H9 (cell line): Measurements from ENCODE around the gene PPARG. TPM values are rescaled to one million over a fixed set of nuclear protein-coding genes. Genes with fewer than 3 reads are reported as not detected.

Experiments
- DNase-seq: peaks from one replicate; pipeline ENCODE4 v3.0.0-alpha.2; 2017
- H2AFZ ChIP-seq: one replicate; pipeline ENCODE4 v1.6.1; 2013; ENCODE audit warnings: mild to moderate bottlenecking, low read length, control low read depth, moderate library complexity
- H2AK5ac ChIP-seq: 2 replicates; pipeline ENCODE4 v1.6.1; 2013; ENCODE audit warnings: low read length, control low read depth, mixed read lengths; ENCODE audit not compliant: insufficient read length
- H2BK120ac ChIP-seq: one replicate; pipeline ENCODE4 v1.6.1; 2013; ENCODE audit warnings: low read depth, mild to moderate bottlenecking, low read length, control low read depth, inconsistent platforms; ENCODE audit not compliant: poor library complexity, severe bottlenecking
- H2BK12ac ChIP-seq: 2 replicates; pipeline ENCODE4 v1.6.1; 2013; ENCODE audit warnings: low read length, control low read depth, mixed read lengths, low read depth; ENCODE audit not compliant: insufficient read length
- H2BK15ac ChIP-seq: 2 replicates; pipeline ENCODE4 v1.6.1; 2013; ENCODE audit warnings: low read depth, low read length, control low read depth
- H2BK20ac ChIP-seq: one replicate; pipeline ENCODE4 v1.6.1; 2013; ENCODE audit warnings: low read depth, mild to moderate bottlenecking, low read length, control low read depth, inconsistent platforms; ENCODE audit not compliant: poor library complexity, severe bottlenecking
- H2BK5ac ChIP-seq: 2 replicates; pipeline ENCODE4 v1.6.1; 2013; ENCODE audit warnings: low read length, control low read depth, mixed read lengths; ENCODE audit not compliant: insufficient read length
- H3K14ac ChIP-seq: 2 replicates; pipeline ENCODE4 v1.6.1; 2013; ENCODE audit warnings: low read length, control low read depth; ENCODE audit not compliant: insufficient read depth
- H3K18ac ChIP-seq: 2 replicates; pipeline ENCODE4 v1.6.1; 2013; ENCODE audit warnings: low read depth, mild to moderate bottlenecking, mixed read lengths, low read length, control low read depth; ENCODE audit not compliant: insufficient read length
- H3K23ac ChIP-seq: 2 replicates; pipeline ENCODE4 v1.6.1; 2013; ENCODE audit warnings: low read length, control low read depth, mixed read lengths, low read depth; ENCODE audit not compliant: insufficient read length
- H3K23me2 ChIP-seq: 2 replicates; pipeline ENCODE4 v1.6.1; 2013; ENCODE audit warnings: low read depth, mild to moderate bottlenecking, mixed read lengths, low read length, control low read depth; ENCODE audit not compliant: insufficient read length, poor library complexity, severe bottlenecking
- H3K27ac ChIP-seq: 2 replicates; pipeline ENCODE4 v1.5.1; 2013; ENCODE audit warnings: low read length, control low read depth, mixed read lengths, low read depth; ENCODE audit not compliant: insufficient read length
- H3K27me3 ChIP-seq: 2 replicates; pipeline ENCODE4 v1.6.1; 2013; ENCODE audit warnings: low read length, control low read depth, inconsistent platforms; ENCODE audit not compliant: insufficient read depth
- H3K4ac ChIP-seq: 2 replicates; pipeline ENCODE4 v1.6.1; 2013; ENCODE audit warnings: low read depth, mild to moderate bottlenecking, control low read depth, inconsistent platforms, low read length, moderate library complexity
- H3K4me1 ChIP-seq: 2 replicates; pipeline ENCODE4 v1.6.1; 2013; ENCODE audit warnings: low read length, control low read depth, inconsistent platforms; ENCODE audit not compliant: insufficient read depth
- H3K4me2 ChIP-seq: 2 replicates; pipeline ENCODE4 v1.6.1; 2013; ENCODE audit warnings: low read length, control low read depth, mixed read lengths; ENCODE audit not compliant: insufficient read length, insufficient read depth
- H3K56ac ChIP-seq: 2 replicates; pipeline ENCODE4 v1.6.1; 2013; ENCODE audit warnings: low read depth, mild to moderate bottlenecking, mixed read lengths, low read length, control low read depth; ENCODE audit not compliant: insufficient read length
- H3K79me1 ChIP-seq: 2 replicates; pipeline ENCODE4 v1.6.1; 2013; ENCODE audit warnings: low read depth, mild to moderate bottlenecking, moderate library complexity, low read length, control low read depth, inconsistent platforms; ENCODE audit not compliant: insufficient read depth, poor library complexity, severe bottlenecking
- H3K79me2 ChIP-seq: 2 replicates; pipeline ENCODE4 v1.6.1; 2013; ENCODE audit warnings: low read length, control low read depth, inconsistent platforms; ENCODE audit not compliant: insufficient read depth
- H3K9ac ChIP-seq: 2 replicates; pipeline ENCODE4 v1.6.1; 2013; ENCODE audit warnings: low read length, control low read depth, mixed read lengths; ENCODE audit not compliant: insufficient read length; ENCODE audit errors: extremely low read depth
- H3K9me3 ChIP-seq: one replicate; pipeline ENCODE4 v1.6.1; 2013; ENCODE audit warnings: low read depth, low read length, inconsistent platforms; ENCODE audit not compliant: control insufficient read depth
- H3T11ph ChIP-seq: one replicate; pipeline ENCODE4 v1.6.1; 2013; ENCODE audit warnings: mild to moderate bottlenecking, low read length, control low read depth, inconsistent platforms
- H4K20me1 ChIP-seq: one replicate; pipeline ENCODE4 v1.6.1; 2013; ENCODE audit not compliant: control insufficient read depth, insufficient read length, insufficient read depth
- H4K5ac ChIP-seq: 2 replicates; pipeline ENCODE4 v1.6.1; 2013; ENCODE audit warnings: low read depth, mild to moderate bottlenecking, mixed read lengths, low read length, control low read depth; ENCODE audit not compliant: insufficient read length
- H4K8ac ChIP-seq: replicated peaks from 2 replicates; pipeline ENCODE4 v1.6.1; 2013; ENCODE audit warnings: low read length, control low read depth, mixed read lengths, low read depth; ENCODE audit not compliant: insufficient read length
- H4K91ac ChIP-seq: 2 replicates; pipeline ENCODE4 v1.6.1; 2013; ENCODE audit warnings: low read depth, mild to moderate bottlenecking, moderate library complexity, mixed read lengths, low read length, control low read depth; ENCODE audit not compliant: insufficient read length
- H3K27ac Mint-ChIP-seq, 3 experiments: 2 replicates in 2 of 3; 3 replicates in 1 of 3; pipeline ENCODE4 v1.8.0; 2020 to 2021; ENCODE audit warnings: mixed read lengths in 3 of 3, mild to moderate bottlenecking in 1 of 3, moderate library complexity in 1 of 3
- H3K27me3 Mint-ChIP-seq: 2 replicates; pipeline ENCODE4 v1.8.0; 2021; ENCODE audit warnings: low read depth, mild to moderate bottlenecking, moderate library complexity, mixed read lengths
- H3K36me3 Mint-ChIP-seq, 3 experiments: 2 replicates in 2 of 3; 3 replicates in 1 of 3; pipeline ENCODE4 v1.8.0; 2020 to 2021; ENCODE audit warnings: low read depth in 3 of 3, mixed read lengths in 3 of 3; ENCODE audit not compliant: insufficient read depth in 1 of 3
- H3K4me1 Mint-ChIP-seq, 2 experiments: 2 replicates each; pipeline ENCODE4 v1.8.0; 2020; ENCODE audit warnings: mixed read lengths in 2 of 2
- H3K4me3 Mint-ChIP-seq, 2 experiments: 2 replicates in 1 of 2; 3 replicates in 1 of 2; pipeline ENCODE4 v1.8.0; 2020 to 2021; ENCODE audit warnings: mild to moderate bottlenecking in 2 of 2, mixed read lengths in 2 of 2, moderate library complexity in 1 of 2
- H3K9me3 Mint-ChIP-seq, 2 experiments: 2 replicates in 1 of 2; 3 replicates in 1 of 2; pipeline ENCODE4 v1.8.0; 2020; ENCODE audit warnings: mild to moderate bottlenecking in 2 of 2, mixed read lengths in 2 of 2, moderate library complexity in 1 of 2
- CTCF ChIP-seq: fragments of 200-600 bp; sonication (generic); conservative IDR thresholded peaks from 3 replicates; pipeline ENCODE4 v1.8.0; 2021; ENCODE audit warnings: antibody characterized with exemption, mild to moderate bottlenecking
- WGBS: extraction: QIAGEN DNeasy Blood & Tissue Kit; methylation state at CpG from one replicate; pipeline ENCODE4 v1.1.7; 2013; ENCODE audit warnings: missing lambda C conversion rate, low lambda C conversion rate, mixed read lengths; ENCODE audit not compliant: insufficient read length; ENCODE audit errors: extremely low coverage; 5-methylcytosine and 5-hydroxymethylcytosine counted together
- total RNA-seq: library from RNA; stranded (reverse); gene quantifications from 2 replicates; pipeline ENCODE4 v1.2.1, GENCODE V29; 2021

The PPARG gene
- total RNA-seq, 1 experiment from 2014 or later = 0.42 TPM

- H3K23ac ChIP-seq = no peak overlapping the region
- no peak overlapping the region for H3K18ac ChIP-seq
- no peak for DNase-seq
- H2BK120ac ChIP-seq = no peak overlapping the region
- no peak overlapping the region for H2BK12ac ChIP-seq
- H4K20me1 ChIP-seq = no peaks in the 10 kb centered on the region
- no peak overlapping the region for H2BK15ac ChIP-seq
- H2AK5ac ChIP-seq = no peak overlapping the region
- H4K91ac ChIP-seq = no peak overlapping the region
- H3K14ac ChIP-seq = no peak overlapping the region
- no peak overlapping the region for H3K4ac ChIP-seq
- H3K4me1 ChIP-seq = no peaks in the 10 kb centered on the region
- H3K79me2 ChIP-seq = no peaks in the 10 kb centered on the region
- no peak overlapping the region for H2BK20ac ChIP-seq
- H3K56ac ChIP-seq = no peak overlapping the region
- no peak overlapping the region for H2AFZ ChIP-seq
- H3K79me1 ChIP-seq = no peaks in the 10 kb centered on the region
- H3K4me1 Mint-ChIP-seq = no peaks in the 10 kb centered on the region
- H3K23me2 ChIP-seq = no peaks in the 10 kb centered on the region
- peaks cover 7% of the 10 kb centered on the region for H3K27me3 Mint-ChIP-seq
- H3K4me2 ChIP-seq = no peak overlapping the region
- H3K36me3 Mint-ChIP-seq = no peaks in the 10 kb centered on the region
- no peak overlapping the region for H4K5ac ChIP-seq
- no peak overlapping the region for H2BK5ac ChIP-seq
- H3K27ac ChIP-seq = no peak overlapping the region
- no peak overlapping the region for H3K27ac Mint-ChIP-seq
- no peaks in the 10 kb centered on the region for H3K9me3 ChIP-seq
- H3T11ph ChIP-seq = no peak overlapping the region
- H4K8ac ChIP-seq = no peak overlapping the region
- no peak for TF ChIP-seq CTCF
- no peaks in the 10 kb centered on the region for H3K9me3 Mint-ChIP-seq
- no peak overlapping the region for H3K9ac ChIP-seq
- no peaks in the 10 kb centered on the region for H3K27me3 ChIP-seq
- no peak overlapping the region for H3K4me3 Mint-ChIP-seq
- no CpG with 5 or more reads among the region's 4 CpGs for WGBS
These were observed 105.8 kb downstream of the PPARG start for GRCh38 chr3:12394569-12395271.
